Right lobe of liver (tissue), 4 donors: Measurements from ENCODE around the gene PRRC2C.

Experiments used
- POLR2A ChIP-seq: fragments of 450-650 bp; IDR thresholded peaks from one replicate; pipeline ENCODE4 v1.6.1; 2017; ENCODE audit warnings: antibody characterized with exemption, mild to moderate bottlenecking
- TF ChIP-seq, protein P1 (sequence below), 4 donors: fragments of 200-600 bp in 3 of 4; fragments of 450-650 bp in 1 of 4; IDR thresholded peaks; one replicate each; pipeline versions ENCODE4 v1.5.1 to v1.8.0; 2016 to 2022; ENCODE audit warnings: antibody characterized with exemption in 4 of 4, mild to moderate bottlenecking in 2 of 4
- donor health status: DM: no; HTN: no; CAD: no.
- donor health status: DM: no; HTN: no; CAD: no.
- donor health status: DM: no; HTN: yes; CAD: no.

DNA sequence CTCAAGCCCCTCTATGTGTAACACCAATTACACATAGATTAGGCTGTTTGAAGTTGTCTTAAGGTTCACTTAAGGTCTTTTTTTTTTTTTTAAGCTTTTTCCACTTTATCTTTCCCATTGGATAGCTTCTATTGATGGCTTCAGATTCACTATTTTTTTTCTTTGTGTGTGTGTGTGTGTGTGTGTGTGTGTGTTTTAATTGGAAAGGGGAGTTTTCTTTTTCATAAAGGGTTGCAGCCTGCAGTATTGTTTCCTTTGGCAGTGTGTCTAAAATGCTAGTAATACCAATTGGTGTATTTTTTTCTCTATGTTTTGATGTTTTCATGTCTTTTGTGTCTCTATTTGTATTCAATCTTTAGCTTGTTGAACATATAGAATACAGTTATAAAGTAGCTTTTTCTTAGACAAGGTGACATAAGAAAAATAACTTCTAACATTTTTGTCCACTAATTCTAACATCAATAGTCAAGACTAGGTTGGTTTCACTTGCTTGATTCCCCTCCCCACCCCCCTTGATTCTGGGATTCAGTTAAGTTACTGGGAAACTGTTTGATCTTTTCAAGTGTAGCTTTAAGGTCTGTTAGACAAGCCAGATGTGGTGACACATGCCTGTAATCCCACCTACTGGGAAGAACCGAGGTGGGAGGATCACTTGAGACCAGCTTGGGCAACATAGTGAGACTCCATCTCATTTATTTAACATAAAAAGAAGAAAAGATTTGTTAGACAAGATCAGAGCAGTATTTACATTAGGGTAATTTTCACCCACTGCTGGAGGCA, 21.4 kb downstream of the PRRC2C start:
- TF ChIP-seq, protein P1, sequence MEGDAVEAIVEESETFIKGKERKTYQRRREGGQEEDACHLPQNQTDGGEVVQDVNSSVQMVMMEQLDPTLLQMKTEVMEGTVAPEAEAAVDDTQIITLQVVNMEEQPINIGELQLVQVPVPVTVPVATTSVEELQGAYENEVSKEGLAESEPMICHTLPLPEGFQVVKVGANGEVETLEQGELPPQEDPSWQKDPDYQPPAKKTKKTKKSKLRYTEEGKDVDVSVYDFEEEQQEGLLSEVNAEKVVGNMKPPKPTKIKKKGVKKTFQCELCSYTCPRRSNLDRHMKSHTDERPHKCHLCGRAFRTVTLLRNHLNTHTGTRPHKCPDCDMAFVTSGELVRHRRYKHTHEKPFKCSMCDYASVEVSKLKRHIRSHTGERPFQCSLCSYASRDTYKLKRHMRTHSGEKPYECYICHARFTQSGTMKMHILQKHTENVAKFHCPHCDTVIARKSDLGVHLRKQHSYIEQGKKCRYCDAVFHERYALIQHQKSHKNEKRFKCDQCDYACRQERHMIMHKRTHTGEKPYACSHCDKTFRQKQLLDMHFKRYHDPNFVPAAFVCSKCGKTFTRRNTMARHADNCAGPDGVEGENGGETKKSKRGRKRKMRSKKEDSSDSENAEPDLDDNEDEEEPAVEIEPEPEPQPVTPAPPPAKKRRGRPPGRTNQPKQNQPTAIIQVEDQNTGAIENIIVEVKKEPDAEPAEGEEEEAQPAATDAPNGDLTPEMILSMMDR (IDR thresholded peaks at IDR 0.05), result no peak
- TF ChIP-seq POLR2A, result no peak
